ENCODE results near the gene PRKCZ. TPM values are rescaled to one million over a fixed set of nuclear protein-coding genes. Genes with fewer than 3 reads are reported as not detected.
A peak's percentile ranks its signal among the peaks of the same experiment; 100 is the strongest.

Gene PRKCZ
- polyA plus RNA-seq, 3 donors: 0.74 to 1.9 (median 1.4) TPM

DNA sequence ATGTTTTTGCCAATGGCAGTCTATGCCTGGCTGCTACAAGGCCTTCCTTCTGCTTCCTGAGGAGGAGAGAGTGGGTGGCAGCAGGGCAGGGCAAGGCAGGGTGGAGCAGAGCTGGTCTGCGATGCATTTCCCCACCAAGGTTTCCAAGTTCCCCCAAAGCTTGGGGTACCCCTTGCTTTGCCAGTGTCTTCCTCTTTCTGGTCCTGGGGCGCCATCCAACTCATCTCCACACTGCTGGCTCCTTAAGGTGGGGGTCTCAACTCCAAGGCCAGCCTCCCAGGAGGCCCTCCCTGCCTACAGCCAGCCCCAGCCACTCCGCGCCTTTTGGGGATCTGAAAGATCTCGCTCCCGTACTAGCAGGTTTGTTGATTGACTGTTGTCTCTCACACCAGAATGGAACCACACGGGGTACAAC lies 174.0 kb downstream of the PRKCZ start:
- Histone ChIP-seq H3K79me2 (ENCODE audit: insufficient read depth, low read length) (peaks cover 4% of the 10 kb centered on the region), H3K4me3 (replicated peaks in 1 of 3; ENCODE audit: low read depth in 2 of 3, low read length in 3 of 3) (no peak overlapping the region), H3K27me3 (ENCODE audit: control insufficient read depth in 2 of 2, insufficient read depth in 2 of 2, low read length in 2 of 2) (peaks cover 0 to 10% of the 10 kb centered on the region in 2 donors), H3K27ac (ENCODE audit: low read depth in 1 of 2, low read length in 2 of 2) (no peak overlapping the region), H3K9ac (ENCODE audit: insufficient read depth, low read length, poor library complexity, severe bottlenecking) (no peak overlapping the region), H3K4me2 (replicated peaks; ENCODE audit: extremely low read depth, low read length, poor library complexity, severe bottlenecking) (peak overlapping the region; percentile 6), H4K20me1 (ENCODE audit: insufficient read depth, low read length) (peaks cover 3% of the 10 kb centered on the region), H3K9me3 (replicated peaks in 1 of 2; ENCODE audit: control insufficient read depth in 1 of 2, insufficient read depth in 1 of 2, low read length in 2 of 2) (no peaks in the 10 kb centered on the region), H2AFZ (ENCODE audit: insufficient read depth, low read depth, low read length, poor library complexity, severe bottlenecking) (no peak overlapping the region), H3K36me3 (replicated peaks in 1 of 2; ENCODE audit: control insufficient read depth in 1 of 2, insufficient read depth in 2 of 2, low read length in 2 of 2) (no peaks in the 10 kb centered on the region), H3K4me1 (ENCODE audit: control insufficient read depth in 1 of 2, insufficient read depth in 2 of 2, low read length in 2 of 2) (peaks cover 23 to 29% of the 10 kb centered on the region in 2 donors)
- Mint-ChIP-seq H3K9me3 (peaks cover 0 to 5% (median under 1%) of the 10 kb centered on the region in 7 donors), H3K36me3 (peaks cover 0 to 5% of the 10 kb centered on the region in 2 donors), H3K4me1 (peaks cover 15% of the 10 kb centered on the region), H3K4me3 (no peak overlapping the region), H3K27me3 (ENCODE audit: low read depth in 3 of 3) (peaks cover 8 to 27% (median 10%) of the 10 kb centered on the region in 3 donors), H3K27ac (peak overlapping the region in 4 of 7 donors; percentile 31 to 80 (median 65))
- intact Hi-C loops (cut with micrococcal nuclease): no loop called here
- peak in 1 of 3 donors; percentile 36 for DNase-seq
- WGBS (ENCODE audit: insufficient coverage): 96% methylated on average over 3 of the region's 7 CpGs
- TF ChIP-seq, protein P1, sequence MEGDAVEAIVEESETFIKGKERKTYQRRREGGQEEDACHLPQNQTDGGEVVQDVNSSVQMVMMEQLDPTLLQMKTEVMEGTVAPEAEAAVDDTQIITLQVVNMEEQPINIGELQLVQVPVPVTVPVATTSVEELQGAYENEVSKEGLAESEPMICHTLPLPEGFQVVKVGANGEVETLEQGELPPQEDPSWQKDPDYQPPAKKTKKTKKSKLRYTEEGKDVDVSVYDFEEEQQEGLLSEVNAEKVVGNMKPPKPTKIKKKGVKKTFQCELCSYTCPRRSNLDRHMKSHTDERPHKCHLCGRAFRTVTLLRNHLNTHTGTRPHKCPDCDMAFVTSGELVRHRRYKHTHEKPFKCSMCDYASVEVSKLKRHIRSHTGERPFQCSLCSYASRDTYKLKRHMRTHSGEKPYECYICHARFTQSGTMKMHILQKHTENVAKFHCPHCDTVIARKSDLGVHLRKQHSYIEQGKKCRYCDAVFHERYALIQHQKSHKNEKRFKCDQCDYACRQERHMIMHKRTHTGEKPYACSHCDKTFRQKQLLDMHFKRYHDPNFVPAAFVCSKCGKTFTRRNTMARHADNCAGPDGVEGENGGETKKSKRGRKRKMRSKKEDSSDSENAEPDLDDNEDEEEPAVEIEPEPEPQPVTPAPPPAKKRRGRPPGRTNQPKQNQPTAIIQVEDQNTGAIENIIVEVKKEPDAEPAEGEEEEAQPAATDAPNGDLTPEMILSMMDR (IDR thresholded peaks at IDR 0.05): no peak

DNA sequence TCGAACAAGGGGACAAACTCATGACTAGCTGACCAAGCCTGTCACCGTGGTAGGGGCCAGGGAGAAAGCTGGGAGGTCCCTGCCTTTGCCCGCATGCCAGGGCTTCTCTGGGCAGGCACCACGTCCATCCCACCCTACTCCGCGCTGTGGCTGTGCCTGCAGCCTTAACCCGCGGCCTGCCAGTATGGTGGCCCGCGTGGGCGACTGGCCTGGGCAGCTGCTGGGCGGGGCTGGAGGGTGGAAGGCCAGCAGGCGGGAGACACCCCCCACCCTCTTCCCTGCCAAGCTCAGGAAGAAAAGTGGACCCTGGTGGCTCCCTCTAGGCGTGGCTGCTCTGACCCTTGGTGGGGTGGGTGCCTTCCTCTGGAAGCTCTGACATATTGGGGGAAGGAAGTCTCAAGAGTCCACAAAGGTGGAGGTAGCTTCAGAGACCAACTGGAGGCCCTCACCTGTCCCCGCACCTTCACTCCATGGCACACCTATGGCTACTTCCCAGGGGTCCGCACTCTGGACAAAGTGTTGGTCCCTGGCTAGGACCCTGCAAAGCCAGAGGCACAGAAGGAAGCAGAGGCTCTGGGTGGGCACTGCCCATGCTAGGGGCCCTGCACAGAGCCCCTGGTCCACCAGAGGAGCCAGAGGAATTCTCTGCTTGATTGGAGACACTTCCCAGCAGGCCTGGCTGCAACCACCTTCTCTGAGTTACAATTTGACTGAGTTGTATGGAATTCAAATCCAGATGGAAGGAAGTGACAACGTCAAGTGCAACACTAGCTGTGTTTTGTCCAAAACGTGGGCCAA lies 174.6 kb downstream of the PRKCZ start:
- peaks cover 21% of the 10 kb centered on the region for H3K4me1 Mint-ChIP-seq
- no peak overlapping the region for H3K27ac Mint-ChIP-seq
- H3K4me3 Mint-ChIP-seq: no peak overlapping the region
- TF ChIP-seq, protein P1 (IDR thresholded peaks at IDR 0.05): no peak
- no peaks in the 10 kb centered on the region for H3K36me3 ChIP-seq (replicated peaks in 1 of 2; ENCODE audit: control insufficient read depth in 1 of 2, insufficient read depth in 2 of 2, low read length in 2 of 2)
- intact Hi-C loops (cut with micrococcal nuclease): no loop called here
- H3K27me3 ChIP-seq (ENCODE audit: control insufficient read depth in 2 of 2, insufficient read depth in 2 of 2, low read length in 2 of 2): peaks cover 0 to 10% of the 10 kb centered on the region in 2 donors
- H4K20me1 ChIP-seq (ENCODE audit: insufficient read depth, low read length): peaks cover 9% of the 10 kb centered on the region
- H3K27ac ChIP-seq (ENCODE audit: low read depth in 1 of 2, low read length in 2 of 2): no peak overlapping the region
- H3K4me3 ChIP-seq (replicated peaks in 1 of 3; ENCODE audit: low read depth in 2 of 3, low read length in 3 of 3): no peak overlapping the region
- DNase-seq: no peak
- H3K36me3 Mint-ChIP-seq: peaks cover 0 to 5% of the 10 kb centered on the region in 2 donors
- no peaks in the 10 kb centered on the region for H3K9me3 ChIP-seq (replicated peaks in 1 of 2; ENCODE audit: control insufficient read depth in 1 of 2, insufficient read depth in 1 of 2, low read length in 2 of 2)
- peaks cover 10% of the 10 kb centered on the region for H3K79me2 ChIP-seq (ENCODE audit: insufficient read depth, low read length)
- no peak overlapping the region for H3K4me2 ChIP-seq (replicated peaks; ENCODE audit: extremely low read depth, low read length, poor library complexity, severe bottlenecking)
- H3K4me1 ChIP-seq (ENCODE audit: control insufficient read depth in 1 of 2, insufficient read depth in 2 of 2, low read length in 2 of 2): peaks cover 30 to 36% of the 10 kb centered on the region in 2 donors
- H2AFZ ChIP-seq (ENCODE audit: insufficient read depth, low read depth, low read length, poor library complexity, severe bottlenecking): no peak overlapping the region
- no peak overlapping the region for H3K9ac ChIP-seq (ENCODE audit: insufficient read depth, low read length, poor library complexity, severe bottlenecking)
- WGBS (ENCODE audit: insufficient coverage): 98% methylated on average over 10 of the region's 18 CpGs
- H3K9me3 Mint-ChIP-seq: peaks cover 0 to 5% (median 2%) of the 10 kb centered on the region in 7 donors
- peaks cover 8 to 23% (median 12%) of the 10 kb centered on the region in 3 donors for H3K27me3 Mint-ChIP-seq (ENCODE audit: low read depth in 3 of 3)
